Measurements from ENCODE around the gene LAG3.

GRCh38 chr12:6750506-6750905 lies 21.8 kb upstream of the LAG3 start:
- no peak for TF ChIP-seq CTCF (conservative IDR thresholded peaks at IDR 0.05 in 1 of 2, IDR thresholded peaks at IDR 0.05 in 1 of 2; ENCODE audit: low read depth in 1 of 2, low read length in 2 of 2)
- no peak for TF ChIP-seq EZH2 (IDR thresholded peaks at IDR 0.05; ENCODE audit: low read length, missing control alignments)
